Fibroblast of lung (primary cell): Measurements from ENCODE around the gene KLHL36. TPM values are rescaled to one million over a fixed set of nuclear protein-coding genes. Genes with fewer than 3 reads are reported as not detected.
A peak's percentile ranks its signal among the peaks of the same experiment; 100 is the strongest.

ENCODE experiments used
- DNase-seq, 2 donors: peaks; one replicate each; pipeline versions ENCODE4 v3.0.0 to v3.0.0-alpha.2; 2010; ENCODE audit warnings: low read depth in 2 of 2
- H2AFZ ChIP-seq: 2 replicates; pipeline ENCODE4 v1.5.1; 2012; ENCODE audit warnings: low read length, control low read depth, inconsistent platforms
- H3K27ac ChIP-seq: 2 replicates; pipeline ENCODE4 v1.5.1; 2011; ENCODE audit warnings: low read length, control low read depth; ENCODE audit not compliant: insufficient read depth
- H3K27me3 ChIP-seq: 2 replicates; pipeline ENCODE4 v1.5.1; 2011; ENCODE audit warnings: mild to moderate bottlenecking, low read length; ENCODE audit not compliant: control insufficient read depth, insufficient read depth
- H3K36me3 ChIP-seq: 2 replicates; pipeline ENCODE4 v1.5.1; 2011; ENCODE audit warnings: low read length; ENCODE audit not compliant: control insufficient read depth, insufficient read depth
- H3K4me1 ChIP-seq: 2 replicates; pipeline ENCODE4 v1.5.1; 2011; ENCODE audit warnings: low read length; ENCODE audit not compliant: control insufficient read depth, insufficient read depth; ENCODE audit errors: extremely low read depth
- H3K4me2 ChIP-seq: 2 replicates; pipeline ENCODE4 v1.5.1; 2011; ENCODE audit warnings: low read length, control low read depth; ENCODE audit not compliant: insufficient read depth; ENCODE audit errors: extremely low read depth
- H3K4me3 ChIP-seq, 4 experiments: fragments of 200-600 bp in 1 of 4; sonication (generic) in 1 of 4; replicated peaks in 1 of 4; 2 replicates each; pipeline ENCODE4 v1.5.1; 2011 to 2016; ENCODE audit warnings: low read length in 4 of 4, low read depth in 3 of 4, mild to moderate bottlenecking in 3 of 4, control low read depth in 2 of 4, inconsistent platforms in 1 of 4, mixed read lengths in 1 of 4; ENCODE audit not compliant: insufficient read depth in 1 of 4; ENCODE audit errors: control extremely low read depth in 1 of 4
- H3K79me2 ChIP-seq: 2 replicates; pipeline ENCODE4 v1.5.1; 2012; ENCODE audit warnings: mild to moderate bottlenecking, low read length, inconsistent platforms; ENCODE audit not compliant: control insufficient read depth, insufficient read depth
- H3K9ac ChIP-seq: 2 replicates; pipeline ENCODE4 v1.5.1; 2011; ENCODE audit warnings: mild to moderate bottlenecking, low read length, control low read depth; ENCODE audit not compliant: insufficient read depth
- H3K9me3 ChIP-seq: 2 replicates; pipeline ENCODE4 v1.5.1; 2012; ENCODE audit warnings: low read depth, low read length; ENCODE audit not compliant: control insufficient read depth, insufficient read depth
- H4K20me1 ChIP-seq: 2 replicates; pipeline ENCODE4 v1.5.1; 2011; ENCODE audit warnings: low read length; ENCODE audit not compliant: control insufficient read depth, insufficient read depth; ENCODE audit errors: extremely low read depth
- EZH2 ChIP-seq: IDR thresholded peaks from 2 replicates; pipeline ENCODE4 v1.5.1; 2012; ENCODE audit warnings: low read length, control low read depth, mild to moderate bottlenecking; ENCODE audit errors: missing control alignments
- polyA plus RNA-seq, 2 donors: library from polyadenylated mRNA; depleted of rRNA in 1 of 2; stranded (reverse) in 1 of 2; unstranded in 1 of 2; fragments of >200 nt; gene quantifications; 2 replicates each; pipeline ENCODE4 v1.2.1, GENCODE V29; 2011 to 2012; ENCODE audit warnings: missing spikeins in 1 of 2
- total RNA-seq: library from RNA; depleted of rRNA; stranded (reverse); fragments of >200 nt; gene quantifications from 2 replicates; pipeline ENCODE4 v1.2.1, GENCODE V29; 2014
- TF ChIP-seq, protein P1 (sequence below), 2 donors: IDR thresholded peaks in 1 of 2; conservative IDR thresholded peaks in 1 of 2; 1 replicate in 1 of 2; 2 replicates in 1 of 2; pipeline ENCODE4 v1.5.1; 2011 to 2012; ENCODE audit warnings: low read length in 2 of 2, control low read depth in 1 of 2, inconsistent platforms in 1 of 2, low read depth in 1 of 2, mild to moderate bottlenecking in 1 of 2

The KLHL36 gene
- total and polyA plus RNA-seq, 2 donors (not counting 1 experiment from before 2014, with no cell fraction given) = 29.7 to 83.1 TPM

- H3K9ac ChIP-seq = no peak overlapping the region
Observed at GRCh38 chr16:84643180-84643583, 5.1 kb upstream of the KLHL36 start.

DNA sequence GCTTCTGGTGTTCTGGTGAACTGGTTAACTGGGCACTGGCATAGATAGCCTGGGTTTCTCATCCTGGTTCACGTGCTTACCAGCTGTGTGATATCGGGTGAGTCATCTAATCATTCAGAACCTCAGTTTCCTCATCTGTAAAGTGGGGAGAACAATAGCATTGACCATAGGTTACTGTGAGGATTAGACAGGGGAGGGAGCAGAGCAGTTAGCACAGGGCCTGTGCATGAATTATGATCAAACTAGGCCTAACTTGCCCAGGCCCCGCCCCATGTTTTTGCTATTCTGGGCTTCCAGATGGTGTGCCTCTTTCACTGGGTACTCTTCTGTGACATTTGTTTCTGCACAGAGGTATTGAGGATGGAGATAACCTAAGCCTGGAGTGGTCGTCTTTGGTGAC lies 4.6 kb upstream of the KLHL36 start:
- TF ChIP-seq, protein P1, sequence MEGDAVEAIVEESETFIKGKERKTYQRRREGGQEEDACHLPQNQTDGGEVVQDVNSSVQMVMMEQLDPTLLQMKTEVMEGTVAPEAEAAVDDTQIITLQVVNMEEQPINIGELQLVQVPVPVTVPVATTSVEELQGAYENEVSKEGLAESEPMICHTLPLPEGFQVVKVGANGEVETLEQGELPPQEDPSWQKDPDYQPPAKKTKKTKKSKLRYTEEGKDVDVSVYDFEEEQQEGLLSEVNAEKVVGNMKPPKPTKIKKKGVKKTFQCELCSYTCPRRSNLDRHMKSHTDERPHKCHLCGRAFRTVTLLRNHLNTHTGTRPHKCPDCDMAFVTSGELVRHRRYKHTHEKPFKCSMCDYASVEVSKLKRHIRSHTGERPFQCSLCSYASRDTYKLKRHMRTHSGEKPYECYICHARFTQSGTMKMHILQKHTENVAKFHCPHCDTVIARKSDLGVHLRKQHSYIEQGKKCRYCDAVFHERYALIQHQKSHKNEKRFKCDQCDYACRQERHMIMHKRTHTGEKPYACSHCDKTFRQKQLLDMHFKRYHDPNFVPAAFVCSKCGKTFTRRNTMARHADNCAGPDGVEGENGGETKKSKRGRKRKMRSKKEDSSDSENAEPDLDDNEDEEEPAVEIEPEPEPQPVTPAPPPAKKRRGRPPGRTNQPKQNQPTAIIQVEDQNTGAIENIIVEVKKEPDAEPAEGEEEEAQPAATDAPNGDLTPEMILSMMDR (conservative IDR thresholded peaks at IDR 0.05 in 1 of 2, IDR thresholded peaks at IDR 0.05 in 1 of 2; ENCODE audit: low read depth in 1 of 2, low read length in 2 of 2) = no peak
- no peak for TF ChIP-seq EZH2
- Histone ChIP-seq H3K4me3 (no peak overlapping the region), H3K4me1 (peaks cover 32% of the 10 kb centered on the region), H3K36me3 (no peaks in the 10 kb centered on the region), H3K4me2 (no peak overlapping the region), H3K79me2 (no peaks in the 10 kb centered on the region), H3K9me3 (no peaks in the 10 kb centered on the region), H4K20me1 (no peaks in the 10 kb centered on the region), H3K9ac (no peak overlapping the region), H2AFZ (no peak overlapping the region), H3K27me3 (no peaks in the 10 kb centered on the region), H3K27ac (peak overlapping the region; percentile 30)
- DNase-seq = peak in 1 of 2 donors; percentile 41

More at GRCh38 chr16:84643180-84643583, 5.1 kb upstream of the KLHL36 start:
- no peaks in the 10 kb centered on the region for H4K20me1 ChIP-seq
- H3K4me3 ChIP-seq = no peak overlapping the region
- H2AFZ ChIP-seq = peak overlapping the region; percentile 18
- H3K79me2 ChIP-seq = no peaks in the 10 kb centered on the region
- H3K4me2 ChIP-seq = peak overlapping the region; percentile 82
- H3K4me1 ChIP-seq = peaks cover 32% of the 10 kb centered on the region
- H3K9me3 ChIP-seq = no peaks in the 10 kb centered on the region
- H3K27ac ChIP-seq = peak overlapping the region; percentile 74
- TF ChIP-seq EZH2 = no peak
- TF ChIP-seq, protein P1 (conservative IDR thresholded peaks at IDR 0.05 in 1 of 2, IDR thresholded peaks at IDR 0.05 in 1 of 2; ENCODE audit: low read depth in 1 of 2, low read length in 2 of 2) = no peak
- no peaks in the 10 kb centered on the region for H3K36me3 ChIP-seq
- DNase-seq = peak; percentile 90
- no peaks in the 10 kb centered on the region for H3K27me3 ChIP-seq

GRCh38 chr16:84648595-84649510 lies 542 bp downstream of the KLHL36 start:
- peaks cover 17% of the 10 kb centered on the region for H3K79me2 ChIP-seq
- DNase-seq = peak in 1 of 2 donors; percentile 13
- H3K4me2 ChIP-seq = peak overlapping the region; percentile 84
- H3K27me3 ChIP-seq = no peaks in the 10 kb centered on the region
- no peak for TF ChIP-seq EZH2
- TF ChIP-seq, protein P1 (conservative IDR thresholded peaks at IDR 0.05 in 1 of 2, IDR thresholded peaks at IDR 0.05 in 1 of 2; ENCODE audit: low read depth in 1 of 2, low read length in 2 of 2) = no peak
- H3K27ac ChIP-seq = peak overlapping the region; percentile 26
- H2AFZ ChIP-seq = no peak overlapping the region
- H3K4me1 ChIP-seq = peaks cover 9% of the 10 kb centered on the region
- peak overlapping the region; percentile 70 for H3K9ac ChIP-seq
- H3K9me3 ChIP-seq = no peaks in the 10 kb centered on the region
- peak overlapping the region; percentile 61 to 80 (median 66) for H3K4me3 ChIP-seq
- no peaks in the 10 kb centered on the region for H4K20me1 ChIP-seq
- peaks cover 2% of the 10 kb centered on the region for H3K36me3 ChIP-seq
